Heart left ventricle (tissue), 13 donors: ENCODE measurements around the gene EFS.

Experiments used
- CTCF ChIP-seq, 12 donors: fragments of 200-600 bp; sonication (generic) in 4 of 12; IDR thresholded peaks; one replicate each; pipeline versions ENCODE4 v1.5.0 to v1.8.0; 2018 to 2022; ENCODE audit warnings: antibody characterized with exemption in 12 of 12, mild to moderate bottlenecking in 5 of 12
- POLR2A ChIP-seq, 2 donors: fragments of 450-650 bp; IDR thresholded peaks; one replicate each; pipeline ENCODE4 v1.6.1; 2017; ENCODE audit warnings: antibody characterized with exemption in 2 of 2, mild to moderate bottlenecking in 2 of 2, moderate library complexity in 2 of 2
- donor health status: ischemic (EF 13 %, LVEDD 7.1; RV severe dilation, severe dysfunction).
- donor health status: DM: no; HTN: yes; CAD: no.
- donor health status: DM: no; HTN: no; CAD: no.
- donor health status: ischemic (EF 25% LVEDD 6.9; RV normal size, moderate dysfunction).
- donor health status: ischemic (EF 25% LVEDD 5.7; RV mildly dilated, moderate dysfunction).
- donor health status: ischemic (EF 35%, LVEDD 5.7; RV mildly dilated, moderate dysfunction).
- donor health status: nonischemic (EF 11% LVEDD 7.7; RV severe dilation, severe dysfunction).
- donor health status: DM: yes; HTN: yes; CAD: no.
- donor health status: PGD.
- donor health status: ischemic (EF 29% LVEDD 5.4; RV normal size, mild dysfunction).
- donor health status: nonischemic (EF 23%, LVEDD 6.1; RV moderate dilation, normal function).

DNA sequence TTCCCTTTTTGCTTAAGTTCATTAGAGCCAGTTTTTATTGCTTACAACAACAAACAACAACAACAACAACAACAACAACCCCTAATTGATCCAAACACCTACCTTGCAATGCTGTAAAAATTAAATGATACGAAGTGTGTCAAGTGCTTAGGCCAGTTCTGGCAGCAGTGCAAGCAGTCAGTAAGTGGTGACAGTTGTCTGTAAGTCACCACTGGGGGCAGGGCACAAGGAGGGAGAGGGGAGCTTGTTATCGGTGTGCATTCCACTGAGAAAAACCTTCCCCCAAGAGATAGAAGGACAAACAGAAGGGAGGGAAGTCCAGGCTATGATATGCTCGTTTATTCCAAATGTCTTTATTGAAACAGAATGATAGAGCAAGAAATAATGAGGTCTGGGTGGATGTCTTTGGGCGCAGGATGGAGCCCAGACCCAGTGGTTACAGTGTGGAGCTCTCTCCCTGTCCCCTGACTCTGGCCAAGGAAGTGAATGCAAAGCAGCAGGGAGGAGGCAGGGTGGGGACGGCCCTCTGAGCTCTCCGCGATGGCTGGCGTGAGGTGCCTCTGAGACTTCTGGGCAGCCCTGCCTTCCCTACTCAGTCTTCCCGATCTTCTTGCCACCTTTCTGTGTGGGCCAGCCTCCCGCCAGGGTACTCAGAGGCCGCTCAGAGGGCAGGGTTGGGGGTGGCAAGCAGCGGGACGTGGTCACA is 18.8 kb downstream of the EFS start:
- no peak for TF ChIP-seq CTCF (IDR thresholded peaks at IDR 0.05)
- TF ChIP-seq POLR2A (IDR thresholded peaks at IDR 0.05) = no peak
